IMR-90 (cell line): ENCODE measurements around the gene TSPAN14. TPM values are rescaled to one million over a fixed set of nuclear protein-coding genes. Genes with fewer than 3 reads are reported as not detected.

Experiments
- ATAC-seq: fragments of 200-7000 bp; cut with Tn5 transposase; 2 replicates; pipeline ENCODE4 v1.9.1; 2020; ENCODE audit warnings: low read depth, mild to moderate bottlenecking, moderate library complexity
- BruUV-seq: library from RNA; stranded (reverse); fragments of 400-500 nt; replicated peaks from 2 replicates; lab custom pipeline; 2021; lab: Mats Ljungman, UMichigan
- CTCF ChIA-PET: fragments of 300-600 bp; formaldehyde crosslinking; extraction: SDS; loops from one replicate; lab custom pipeline; 2021; ENCODE audit warnings: antibody characterized with exemption; lab: Yijun Ruan, JAX
- POLR2A ChIA-PET: fragments of 300-600 bp; sonication (Branson Sonifier 250); formaldehyde crosslinking; loops from one replicate; lab custom pipeline; 2022; ENCODE audit warnings: antibody characterized with exemption; ENCODE audit not compliant: unreplicated experiment; lab: Charles Lee
- DNase-seq: peaks from one replicate; pipeline ENCODE4 v3.0.0; 2013
- H2AFZ ChIP-seq: replicated peaks from 2 replicates; pipeline ENCODE3; 2013; ENCODE audit warnings: low read length, mild to moderate bottlenecking; ENCODE audit not compliant: poor library complexity
- H2AK5ac ChIP-seq: 2 replicates; pipeline ENCODE4 v1.6.1; 2013; ENCODE audit warnings: low read depth, low read length, inconsistent platforms
- H2AK9ac ChIP-seq: replicated peaks from 2 replicates; pipeline ENCODE3; 2013; ENCODE audit warnings: mild to moderate bottlenecking, low read depth, low read length, moderate library complexity; ENCODE audit not compliant: poor library complexity
- H2BK120ac ChIP-seq: 2 replicates; pipeline ENCODE4 v1.6.1; 2013; ENCODE audit warnings: low read depth, low read length, inconsistent platforms
- H2BK15ac ChIP-seq: 3 replicates; pipeline ENCODE4 v1.6.1; 2013; ENCODE audit warnings: low read depth, low read length, inconsistent platforms
- H2BK20ac ChIP-seq: 2 replicates; pipeline ENCODE4 v1.6.1; 2013; ENCODE audit warnings: low read depth, mild to moderate bottlenecking, inconsistent platforms, low read length, moderate library complexity
- H2BK5ac ChIP-seq: 2 replicates; pipeline ENCODE4 v1.6.1; 2013; ENCODE audit warnings: mild to moderate bottlenecking, low read depth, low read length, inconsistent platforms; ENCODE audit not compliant: poor library complexity, severe bottlenecking
- H3K14ac ChIP-seq: replicated peaks from 2 replicates; pipeline ENCODE4 v1.6.1; 2013; ENCODE audit warnings: low read depth, low read length, inconsistent platforms
- H3K18ac ChIP-seq: 2 replicates; pipeline ENCODE4 v1.6.1; 2013; ENCODE audit warnings: low read depth, low read length, control low read depth
- H3K23ac ChIP-seq: 2 replicates; pipeline ENCODE4 v1.6.1; 2013; ENCODE audit warnings: low read depth, low read length, inconsistent platforms
- H3K27ac ChIP-seq: 2 replicates; pipeline ENCODE4 v1.5.1; 2013; ENCODE audit warnings: mild to moderate bottlenecking, control low read depth, low read length; ENCODE audit not compliant: insufficient read depth
- H3K27me3 ChIP-seq: 2 replicates; pipeline ENCODE4 v1.6.1; 2013; ENCODE audit warnings: low read length; ENCODE audit not compliant: control insufficient read depth, insufficient read depth
- H3K36me3 ChIP-seq: 2 replicates; pipeline ENCODE4 v1.6.1; 2013; ENCODE audit warnings: low read length, mixed read lengths; ENCODE audit not compliant: control insufficient read depth, insufficient read depth
- H3K4ac ChIP-seq: 2 replicates; pipeline ENCODE4 v1.6.1; 2013; ENCODE audit warnings: low read depth, low read length, inconsistent platforms
- H3K4me1 ChIP-seq: 2 replicates; pipeline ENCODE4 v1.6.1; 2013; ENCODE audit warnings: low read length, mixed read lengths; ENCODE audit not compliant: control insufficient read depth, insufficient read depth
- H3K4me2 ChIP-seq: 2 replicates; pipeline ENCODE4 v1.6.1; 2013; ENCODE audit warnings: low read depth, mild to moderate bottlenecking, control low read depth, low read length, moderate library complexity
- H3K4me3 ChIP-seq: 2 replicates; pipeline ENCODE4 v1.5.1; 2013; ENCODE audit warnings: low read depth, mild to moderate bottlenecking, control low read depth, low read length, moderate library complexity; ENCODE audit not compliant: insufficient read depth
- H3K56ac ChIP-seq: 2 replicates; pipeline ENCODE4 v1.6.1; 2013; ENCODE audit warnings: low read length, inconsistent platforms; ENCODE audit not compliant: insufficient read depth; ENCODE audit errors: extremely low read depth
- H3K79me1 ChIP-seq, 2 experiments: 2 replicates each; pipeline ENCODE4 v1.6.1; 2013; ENCODE audit warnings: low read length in 2 of 2, inconsistent platforms in 1 of 2, low read depth in 1 of 2
- H3K9ac ChIP-seq: 2 replicates; pipeline ENCODE4 v1.6.1; 2013; ENCODE audit warnings: low read depth, low read length, control low read depth
- H3K9me1 ChIP-seq: 2 replicates; pipeline ENCODE4 v1.6.1; 2013; ENCODE audit warnings: low read length, inconsistent platforms; ENCODE audit not compliant: insufficient read depth
- H3K9me3 ChIP-seq: 2 replicates; pipeline ENCODE4 v1.6.1; 2013; ENCODE audit warnings: low read length; ENCODE audit not compliant: control insufficient read depth, insufficient read depth
- H4K20me1 ChIP-seq: 2 replicates; pipeline ENCODE4 v1.6.1; 2013; ENCODE audit warnings: low read length, inconsistent platforms; ENCODE audit not compliant: insufficient read depth
- H4K5ac ChIP-seq: 2 replicates; pipeline ENCODE4 v1.6.1; 2013; ENCODE audit warnings: mild to moderate bottlenecking, low read depth, low read length, control low read depth
- H4K8ac ChIP-seq, 2 experiments: 2 replicates each; pipeline ENCODE4 v1.6.1; 2013; ENCODE audit warnings: low read depth in 2 of 2, low read length in 2 of 2, control low read depth in 1 of 2, inconsistent platforms in 1 of 2
- H4K91ac ChIP-seq: 2 replicates; pipeline ENCODE4 v1.6.1; 2013; ENCODE audit warnings: low read depth, low read length, inconsistent platforms; ENCODE audit not compliant: insufficient read depth
- CHD1 ChIP-seq: IDR thresholded peaks from 2 replicates; pipeline ENCODE4 v1.6.1; 2012; ENCODE audit warnings: low read depth, low read length, improper control_type of control experiment
- CTCF ChIP-seq: conservative IDR thresholded peaks from 2 replicates; pipeline ENCODE4 v1.5.1; 2012; ENCODE audit warnings: mild to moderate bottlenecking, low read depth, low read length, improper control_type of control experiment
- WGBS, 2 experiments: methylation state at CpG; one replicate each; pipeline versions ENCODE4 v1.1.5 to v1.1.7; 2013; ENCODE audit warnings: missing lambda C conversion rate in 2 of 2; ENCODE audit not compliant: insufficient read length in 1 of 2; ENCODE audit errors: extremely low coverage in 2 of 2; 5-methylcytosine and 5-hydroxymethylcytosine counted together
- dilution Hi-C: fragments of 300-500 bp; cut with HindIII; formaldehyde crosslinking; loops from one replicate; pipeline ENCODE4 v1.14.3; 2018; ENCODE audit warnings: low sequenced_read_pairs; ENCODE audit not compliant: unreplicated experiment
- in situ Hi-C: fragments of 300-500 bp; cut with MboI; formaldehyde crosslinking; loops from 3 replicates; pipeline ENCODE4 v1.14.3; 2019; ENCODE audit warnings: low sequenced_read_pairs, inconsistent platforms, mixed read lengths
- intact Hi-C: fragments of 100-400 bp; cut with micrococcal nuclease; formaldehyde crosslinking; loops from 2 replicates; pipeline ENCODE4 v1.10.0; 2022
- polyA plus RNA-seq, 3 experiments: library from polyadenylated mRNA; depleted of rRNA; stranded (reverse); fragments of >200 nt; gene quantifications; 2 replicates each; pipeline ENCODE4 v1.2.3, GENCODE V29; 2012; ENCODE audit warnings: low replicate concordance in 1 of 3
- total RNA-seq: library from RNA; depleted of rRNA; stranded (reverse); fragments of >200 nt; gene quantifications from 2 replicates; pipeline ENCODE4 v1.2.3, GENCODE V29; 2012

Gene TSPAN14
- total and polyA plus RNA-seq, 2 of the 4 experiments (the other 2 are of a cell fraction), result 18.5 to 43.0 TPM

GRCh38 chr10:80421050-80421706, 32.9 kb upstream of the TSPAN14 start:
- H3K9me1 ChIP-seq, result no peaks in the 10 kb centered on the region
- no TSS peak for BruUV-seq
- no peak overlapping the region for H3K18ac ChIP-seq
- no peak for DNase-seq
- no peak overlapping the region for H3K9ac ChIP-seq
- H3K14ac ChIP-seq, result no peak overlapping the region
- no peaks in the 10 kb centered on the region for H3K36me3 ChIP-seq
- H3K23ac ChIP-seq, result no peak overlapping the region
- H2BK15ac ChIP-seq, result no peak overlapping the region
- H4K91ac ChIP-seq, result no peak overlapping the region
- no peak overlapping the region for H4K8ac ChIP-seq
- no peak overlapping the region for H3K27ac ChIP-seq
- no peaks in the 10 kb centered on the region for H3K9me3 ChIP-seq
- H3K4me2 ChIP-seq, result no peak overlapping the region
- H2BK5ac ChIP-seq, result no peak overlapping the region
- no peak overlapping the region for H3K56ac ChIP-seq
- POLR2A ChIA-PET, result no interaction called here
- intact Hi-C loops (no loop called here), dilution Hi-C loops (no loop called here), in situ Hi-C loops (no loop called here)
- no peak overlapping the region for H2AK9ac ChIP-seq
- no peak overlapping the region for H3K4me3 ChIP-seq
- no peak overlapping the region for H2BK120ac ChIP-seq
- no peak for ATAC-seq
- H3K79me1 ChIP-seq, result no peaks in the 10 kb centered on the region
- no peak overlapping the region for H4K5ac ChIP-seq
- no CpG with 5 or more reads among the region's 5 CpGs for WGBS, 2 experiments
- no peak overlapping the region for H3K4ac ChIP-seq
- H2AFZ ChIP-seq, result no peak overlapping the region
- no peak overlapping the region for H2BK20ac ChIP-seq
- TF ChIP-seq CTCF (no peak), CHD1 (no peak)
- no peaks in the 10 kb centered on the region; the same call in 1 of the 2 replicates for H3K27me3 ChIP-seq
- no peaks in the 10 kb centered on the region; the same call in 1 of the 2 replicates for H3K4me1 ChIP-seq
- CTCF ChIA-PET, result interaction anchor here (0.9 kb wide), 1 partner anchor 40 kb away, joined by 3 read pairs; no protein-coding TSS in a partner anchor
- H4K20me1 ChIP-seq, result no peaks in the 10 kb centered on the region
- no peak overlapping the region for H2AK5ac ChIP-seq
